IPS-NIHi11 (cell line): Measurements from ENCODE around the gene ABCB4.

Experiments
- DNase-seq: peaks from one replicate; pipeline ENCODE4 v3.0.0; 2012; ENCODE audit warnings: mixed read lengths, low spot score

The ABCB4 gene

DNA sequence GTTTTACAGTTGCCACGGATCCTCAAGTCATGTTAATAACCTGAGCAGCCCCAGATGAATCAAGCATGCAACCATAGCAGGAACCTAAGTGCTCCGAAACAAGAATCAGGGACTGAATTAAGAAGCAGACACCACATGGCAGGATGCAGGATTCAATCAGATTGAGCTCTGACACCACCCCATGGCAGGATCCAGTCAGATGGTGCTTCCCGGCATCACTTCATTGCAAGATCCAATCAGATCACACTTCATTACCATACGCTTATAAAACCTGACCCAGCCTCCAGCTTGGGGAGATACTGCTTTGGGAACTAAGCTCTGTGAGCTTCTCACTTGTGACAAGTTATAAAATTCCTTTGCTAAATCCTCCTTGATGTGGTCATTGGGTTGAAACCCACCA is 55.3 kb downstream of the ABCB4 start:
- DNase-seq = no peak

DNA sequence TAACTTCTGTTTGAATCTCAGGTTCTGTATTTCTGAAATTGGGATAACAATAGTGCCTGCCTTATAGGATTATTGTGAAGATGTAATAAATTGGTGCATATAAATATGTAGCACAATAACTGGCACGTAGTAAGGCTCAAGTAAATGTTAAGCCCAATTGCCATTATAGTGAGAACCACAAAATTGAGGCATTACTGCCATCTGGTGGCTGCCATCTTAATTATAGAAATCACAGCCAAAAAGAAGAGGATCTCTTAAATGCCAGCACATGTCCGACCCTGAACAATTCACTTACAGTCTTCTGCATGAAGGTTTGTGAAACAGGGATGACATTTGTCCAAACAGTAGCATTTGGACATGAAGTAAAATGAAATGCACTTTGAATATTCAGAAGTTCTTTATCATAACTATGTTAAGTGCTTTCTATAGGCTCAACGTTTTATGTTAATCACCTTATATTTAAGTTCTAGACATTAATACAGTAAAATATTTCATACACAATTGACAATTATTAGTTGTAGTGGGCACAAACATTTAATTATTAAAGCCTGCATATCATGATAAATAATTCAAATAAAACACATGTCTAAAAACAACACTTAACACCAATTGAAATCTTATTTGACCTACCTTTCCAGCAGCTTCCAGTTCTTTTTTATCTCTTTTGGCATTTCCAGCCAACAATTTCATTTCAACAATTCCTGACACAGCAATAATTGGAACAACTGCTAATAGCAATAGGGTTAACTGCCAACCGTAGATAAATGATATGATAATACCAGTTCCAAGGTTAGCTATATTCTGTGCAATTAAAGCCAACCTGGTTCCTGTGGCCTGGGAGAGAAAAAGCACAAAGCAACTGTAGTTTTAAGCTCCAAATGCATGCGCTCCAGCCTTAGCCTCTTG is 58.5 kb downstream of the ABCB4 start:
- DNase-seq = peak; percentile 42

DNA sequence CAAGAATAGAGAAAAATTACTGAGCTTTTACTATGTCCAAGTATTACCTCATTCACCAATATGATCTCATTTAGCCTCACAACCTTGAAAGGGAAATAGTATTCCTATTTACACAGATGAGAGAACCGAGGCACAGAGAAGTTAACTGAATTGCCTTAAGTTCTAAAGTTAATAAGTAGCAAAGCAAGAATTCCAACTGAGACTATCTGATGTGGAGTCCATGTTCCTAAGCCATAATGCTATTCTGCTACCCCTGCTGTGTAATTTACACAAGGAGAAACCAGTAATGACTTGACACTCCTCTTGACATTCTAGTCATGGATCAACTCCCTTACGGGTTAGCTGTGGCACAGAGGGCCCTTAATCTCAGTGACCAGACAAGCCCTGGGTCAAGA is 60.7 kb downstream of the ABCB4 start:
- no peak for DNase-seq

DNA sequence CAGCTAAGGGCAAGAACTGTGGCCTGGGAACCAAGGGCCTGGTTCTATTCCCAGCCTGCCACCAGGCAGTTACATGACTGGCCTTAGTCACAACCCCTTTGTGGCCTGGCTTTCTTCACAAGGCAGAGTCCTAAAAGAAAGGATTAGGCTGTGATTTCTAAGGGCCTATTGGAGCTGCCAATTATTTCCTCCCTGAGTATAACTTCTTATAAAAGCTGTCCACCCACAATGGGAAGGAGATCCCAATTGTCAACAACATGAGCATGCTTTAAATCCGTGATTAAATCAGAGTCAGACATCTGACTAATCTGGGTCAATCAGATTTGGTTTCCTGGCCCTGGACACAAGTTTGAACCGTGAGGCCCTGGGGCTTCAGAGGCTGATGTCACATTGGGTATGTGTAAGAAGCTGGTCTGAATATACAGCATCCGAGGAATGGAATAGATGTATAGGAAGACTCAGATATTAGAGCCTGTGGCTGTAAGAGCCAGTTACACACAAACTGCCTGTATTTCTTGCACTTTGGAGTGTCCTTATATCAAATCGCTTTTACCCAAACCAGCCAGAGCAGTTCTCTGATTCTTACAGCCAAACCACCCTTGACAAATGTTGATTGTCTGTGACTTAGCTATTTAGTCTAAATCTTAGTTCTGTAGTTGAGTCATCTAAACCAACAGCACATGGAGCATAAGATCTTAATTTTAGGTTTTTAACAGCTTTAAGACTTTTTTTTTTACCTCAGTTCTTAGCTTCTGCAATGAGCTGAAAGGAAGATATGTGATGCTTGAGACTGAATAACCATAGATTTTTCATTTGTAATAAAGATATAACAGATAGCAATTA is 61.3 kb downstream of the ABCB4 start:
- no peak for DNase-seq

DNA sequence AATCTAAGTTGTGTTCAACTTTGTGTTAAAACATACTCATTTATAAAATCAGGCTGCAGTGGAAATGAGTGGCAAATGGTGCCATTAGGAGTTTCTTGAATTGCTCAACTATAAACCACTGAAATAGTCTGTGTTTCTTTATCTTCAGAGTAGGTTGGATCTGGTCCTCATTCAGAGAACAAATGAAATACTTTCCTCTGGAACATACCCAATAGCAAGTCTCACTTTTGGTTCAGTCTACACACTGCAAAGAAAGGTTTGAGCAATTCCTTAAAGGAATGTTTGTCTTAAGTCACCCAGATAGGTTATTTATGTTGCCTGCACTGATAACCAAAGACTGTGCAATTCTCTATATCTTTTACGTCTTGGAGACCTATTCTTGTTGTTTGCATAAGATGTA is 62.5 kb downstream of the ABCB4 start:
- DNase-seq = no peak

DNA sequence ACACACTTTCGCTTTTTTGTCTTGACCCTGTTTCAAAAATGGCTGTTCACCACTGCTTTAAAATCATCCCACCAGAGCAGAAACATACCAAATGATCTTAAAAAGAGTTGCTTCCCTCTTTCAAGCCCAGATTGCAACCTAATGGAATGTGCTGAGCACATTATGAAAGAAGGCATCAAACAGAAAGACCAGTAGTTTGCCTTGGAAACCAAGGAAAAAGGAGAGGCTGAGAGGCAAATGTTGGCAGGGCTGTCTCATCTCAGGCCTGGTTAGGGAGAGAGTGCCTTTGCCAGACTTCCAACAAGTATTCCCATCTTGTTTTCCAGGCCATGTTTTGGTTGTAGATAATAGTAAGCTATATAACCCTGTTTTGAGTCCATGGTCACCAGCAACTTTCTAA is 64.3 kb downstream of the ABCB4 start:
- DNase-seq = no peak

DNA sequence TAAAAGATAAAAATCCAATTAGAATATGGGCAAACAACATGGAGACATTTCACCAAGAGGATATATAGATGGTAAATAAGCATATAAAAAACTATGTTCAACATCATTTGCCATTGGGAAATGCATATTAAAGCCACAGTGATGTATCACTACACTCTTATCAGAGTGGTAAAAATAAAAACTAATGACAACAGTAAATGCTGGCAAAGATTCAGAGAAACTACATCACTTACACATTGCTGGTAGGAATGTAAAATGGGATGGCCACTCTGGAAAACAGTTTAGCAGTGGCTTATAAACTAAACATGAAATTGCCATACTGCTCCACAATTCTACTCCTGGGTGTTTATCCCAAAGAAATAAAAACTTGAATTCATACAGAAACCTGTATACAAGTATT is 70.8 kb downstream of the ABCB4 start:
- no peak for DNase-seq

DNA sequence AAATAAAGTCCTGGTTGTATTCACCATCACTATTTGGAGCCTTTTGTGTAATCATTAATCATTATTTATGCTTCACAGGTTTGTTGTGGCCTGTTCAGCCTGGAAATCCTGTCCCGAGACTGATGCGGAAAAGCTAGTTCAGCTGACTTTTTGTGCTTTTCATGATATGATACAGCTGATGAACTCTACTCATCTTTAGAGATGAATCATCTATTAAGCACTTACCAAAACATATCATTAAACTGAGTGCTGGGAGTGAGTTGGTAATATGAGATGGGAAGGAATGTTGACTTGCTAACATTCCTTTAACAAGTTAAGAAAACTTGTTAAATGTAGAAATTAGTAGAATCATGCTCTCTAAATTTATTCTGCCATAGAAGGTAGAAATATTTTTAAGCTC is 77.0 kb downstream of the ABCB4 start:
- no peak for DNase-seq

DNA sequence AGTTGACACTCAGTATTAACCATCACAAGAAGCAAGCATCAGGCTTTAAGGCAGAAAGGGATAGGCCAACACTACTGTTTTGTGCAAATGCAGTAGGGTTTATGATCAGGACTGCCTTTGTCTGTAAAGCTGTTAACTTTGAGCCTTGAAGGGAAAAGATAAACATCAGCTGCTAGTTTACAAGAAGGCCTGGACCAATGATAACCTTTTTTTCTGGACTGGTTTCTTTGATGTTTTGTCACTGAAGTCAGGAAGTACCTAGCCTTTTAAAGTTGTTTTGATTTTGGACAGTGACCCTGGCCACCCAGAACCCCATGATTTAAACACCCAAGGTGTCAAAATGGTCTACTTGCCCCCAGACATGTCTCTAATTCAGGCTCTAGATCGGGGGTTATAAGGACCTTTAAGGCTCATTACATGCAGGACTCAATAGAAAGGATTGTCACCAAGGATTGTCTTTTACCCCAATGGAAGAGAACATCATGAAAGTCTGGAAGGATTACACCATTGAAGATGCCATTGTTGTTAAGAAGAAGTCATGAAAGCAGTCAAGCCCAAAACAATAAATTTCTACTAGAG is 79.9 kb downstream of the ABCB4 start:
- DNase-seq = no peak

DNA sequence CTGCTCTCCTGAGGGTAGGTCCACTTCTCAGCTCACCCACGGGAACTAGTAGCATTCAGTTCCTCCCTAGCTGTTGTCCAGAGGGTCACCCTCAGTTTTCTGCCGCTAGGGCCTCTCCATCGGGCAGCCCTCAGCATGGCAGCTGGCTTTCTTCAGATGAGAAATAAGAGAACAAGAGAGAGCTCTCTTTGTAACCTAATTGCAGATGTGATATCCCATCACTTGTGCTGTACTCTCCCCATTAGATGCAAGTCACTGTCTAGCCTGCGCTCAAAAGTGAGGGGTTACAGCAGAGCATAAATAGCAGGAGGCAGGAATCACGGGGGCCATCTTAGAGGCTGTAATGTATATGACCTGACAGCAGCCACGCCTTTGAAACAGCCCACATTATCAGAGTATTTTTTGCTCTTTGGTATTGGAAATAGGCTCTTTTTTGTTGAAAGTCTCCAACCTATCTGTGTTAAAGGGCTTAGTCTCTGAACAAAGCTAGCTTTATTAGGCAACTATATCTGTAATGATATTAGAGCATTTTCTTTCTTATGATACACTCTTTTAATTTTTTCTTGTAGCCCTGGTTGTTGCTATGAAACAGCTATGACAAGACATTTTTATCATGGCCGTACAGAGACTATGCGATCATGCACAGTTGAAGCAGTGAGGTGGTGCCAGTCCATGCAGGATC is 84.3 kb downstream of the ABCB4 start:
- DNase-seq = no peak

DNA sequence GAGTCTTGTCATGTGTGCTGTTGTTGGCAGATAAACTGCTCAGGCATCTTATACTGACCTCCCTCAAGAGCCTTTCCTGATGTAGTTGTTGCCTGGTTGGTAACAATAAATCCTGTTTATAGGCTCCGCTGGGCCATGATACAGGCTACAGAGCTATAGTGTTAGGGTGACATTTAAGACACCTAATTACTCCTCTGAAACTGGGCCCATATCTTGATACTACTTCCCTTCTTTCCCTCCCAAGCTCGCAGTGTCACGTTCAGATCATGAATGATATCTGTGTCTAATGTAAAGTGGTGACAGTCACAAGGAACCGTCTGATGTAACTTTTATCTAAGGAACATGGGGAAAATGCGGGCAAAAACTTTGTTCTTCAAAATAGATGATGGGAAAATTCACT is 94.6 kb downstream of the ABCB4 start:
- DNase-seq = no peak

DNA sequence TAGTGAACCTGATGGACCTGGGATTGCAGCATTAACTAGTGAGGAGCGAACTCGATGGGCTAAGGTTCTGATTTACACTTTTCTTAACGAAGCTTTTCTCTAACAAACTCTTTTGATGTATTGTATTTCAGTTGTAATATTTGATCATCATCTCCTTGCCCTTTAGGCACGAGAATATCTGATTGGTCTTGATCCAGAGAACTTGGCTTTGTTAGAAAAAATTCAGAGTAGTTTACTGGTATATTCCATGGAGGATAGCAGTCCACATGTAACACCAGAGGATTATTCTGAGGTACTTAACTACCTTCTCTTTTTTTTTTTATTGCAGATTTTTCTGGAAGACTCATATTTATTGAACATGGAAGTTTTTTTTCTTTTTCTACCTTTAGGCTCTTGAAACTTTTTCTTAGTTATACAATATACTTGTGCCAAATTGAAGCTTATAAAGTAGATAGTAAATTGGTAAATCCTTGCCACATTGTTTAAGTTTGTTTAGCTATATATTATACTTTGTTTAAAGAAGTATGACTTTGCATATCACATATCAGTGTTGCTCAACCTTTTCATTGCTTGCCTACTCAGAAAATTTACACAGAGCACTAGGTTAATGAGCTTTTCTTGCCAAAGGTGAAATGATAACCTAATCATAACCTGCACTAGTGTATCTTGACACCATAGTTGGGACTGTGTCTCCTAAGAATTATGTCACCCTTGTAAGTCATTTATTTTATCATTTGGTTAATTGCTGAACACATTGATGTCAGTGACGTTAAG is 99.6 kb downstream of the ABCB4 start:
- no peak for DNase-seq

DNA sequence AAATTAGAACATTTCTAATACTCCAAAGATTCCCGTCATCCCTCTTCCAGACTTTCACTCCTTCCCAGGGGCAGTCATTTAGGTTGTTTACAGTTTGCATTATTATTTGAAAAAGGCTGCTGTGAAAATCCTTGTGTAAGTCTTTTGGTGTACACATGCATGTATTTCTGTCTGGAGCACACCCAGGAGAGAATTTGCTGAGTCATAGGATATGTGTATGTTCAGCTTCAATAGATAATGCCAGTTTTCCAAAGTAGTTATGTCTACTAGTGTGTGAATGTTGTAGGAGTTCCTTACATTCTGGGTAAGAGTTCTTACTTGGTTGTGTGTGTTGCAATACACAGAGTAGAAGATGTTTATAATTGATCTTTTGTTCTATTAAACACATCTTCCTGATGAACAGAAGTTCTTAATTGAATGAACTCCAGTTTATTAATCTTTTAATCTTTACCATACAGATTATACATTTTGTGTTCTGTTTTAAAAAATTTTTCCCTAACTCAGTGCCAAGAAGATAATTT is 104.8 kb downstream of the ABCB4 start:
- DNase-seq = no peak

DNA sequence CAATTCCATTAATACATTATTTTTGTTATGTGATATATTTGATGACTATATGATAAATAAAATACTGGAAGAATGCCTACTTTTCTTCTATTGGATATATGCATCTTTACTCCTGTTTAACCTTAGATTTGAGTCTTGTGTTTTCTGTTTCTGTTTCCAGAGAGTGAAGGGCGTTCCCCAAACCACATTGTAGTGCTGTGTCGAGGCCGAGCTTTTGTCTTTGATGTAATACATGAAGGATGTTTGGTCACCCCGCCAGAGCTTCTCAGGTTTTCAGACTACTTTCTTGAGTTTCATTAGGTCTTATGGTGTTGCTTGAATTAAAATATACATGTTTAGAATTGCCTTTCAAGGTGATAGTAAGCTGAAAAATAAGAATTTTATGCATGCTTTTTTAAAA is 106.3 kb downstream of the ABCB4 start:
- DNase-seq = no peak

DNA sequence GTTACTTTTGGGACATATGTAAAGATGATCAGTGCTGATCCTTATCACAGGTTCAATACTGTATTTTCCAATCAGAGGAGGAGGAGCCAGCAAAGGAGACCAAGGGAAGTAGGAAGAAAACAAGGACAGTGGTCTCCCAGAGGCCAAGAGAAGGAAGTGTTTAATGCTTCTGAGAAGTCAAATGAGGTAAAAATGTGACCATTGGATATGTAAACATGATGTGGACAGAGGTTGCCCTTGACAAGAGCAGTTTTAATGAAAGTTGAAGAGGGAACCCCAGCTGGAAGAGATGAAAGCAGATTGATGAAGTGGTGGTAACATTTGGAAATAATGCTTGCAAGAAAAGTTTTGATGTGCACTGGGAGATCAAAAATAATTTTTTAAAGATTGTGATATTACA is 111.2 kb downstream of the ABCB4 start:
- no peak for DNase-seq

DNA sequence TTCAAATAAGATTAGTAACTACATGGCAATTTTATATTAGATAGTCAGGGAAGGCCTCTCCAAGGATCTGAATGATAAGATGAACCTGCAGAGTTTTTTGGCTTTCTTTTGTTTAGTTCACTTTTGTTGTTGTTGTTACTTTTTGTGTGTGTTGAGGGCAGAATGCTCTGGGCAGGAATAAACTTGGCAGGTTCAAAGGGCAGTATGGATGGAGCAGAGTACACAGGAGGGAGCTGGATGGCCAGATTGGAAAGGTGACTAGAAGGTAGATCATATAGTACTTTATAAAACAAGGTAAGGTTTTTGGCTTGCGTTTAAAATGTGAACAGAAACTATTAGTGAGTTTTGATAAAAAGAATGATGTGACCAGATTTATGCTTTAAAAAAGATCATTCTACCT is 112.1 kb downstream of the ABCB4 start:
- DNase-seq = no peak

DNA sequence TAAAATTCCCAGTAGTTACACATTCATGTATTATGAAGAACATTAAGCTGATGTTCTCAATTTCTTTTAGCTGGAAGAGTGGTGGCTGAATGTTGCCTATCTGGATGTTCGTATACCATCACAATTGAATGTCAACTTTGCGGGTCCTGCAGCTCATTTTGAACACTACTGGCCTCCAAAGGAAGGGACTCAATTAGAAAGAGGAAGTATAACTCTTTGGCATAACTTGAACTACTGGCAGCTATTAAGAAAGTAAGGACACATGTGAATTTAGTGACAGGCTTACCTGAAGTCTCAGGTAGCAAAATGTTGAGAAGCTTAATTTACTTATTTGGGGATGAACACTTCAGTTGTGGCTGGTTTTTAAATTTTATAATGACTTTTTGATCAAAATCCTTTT is 114.2 kb downstream of the ABCB4 start:
- no peak for DNase-seq

DNA sequence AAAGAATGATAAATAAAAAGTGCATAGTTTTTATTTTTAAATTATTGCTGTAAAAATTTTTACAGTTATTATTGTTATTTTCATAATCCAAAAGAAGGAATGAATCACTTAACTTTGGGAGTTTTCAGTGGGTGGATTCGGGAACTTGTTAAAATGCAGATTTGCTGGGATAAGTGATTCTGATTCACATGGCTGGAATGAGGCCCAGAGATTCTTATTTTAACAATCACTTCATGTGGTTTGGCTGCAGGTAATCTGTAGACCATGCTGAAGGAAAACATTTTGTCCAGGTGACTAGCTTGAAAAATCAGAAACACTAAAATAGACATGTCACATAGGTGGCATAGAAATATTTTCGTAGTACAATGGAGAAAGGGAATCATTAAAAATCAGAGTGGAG is 116.1 kb downstream of the ABCB4 start:
- DNase-seq = no peak

DNA sequence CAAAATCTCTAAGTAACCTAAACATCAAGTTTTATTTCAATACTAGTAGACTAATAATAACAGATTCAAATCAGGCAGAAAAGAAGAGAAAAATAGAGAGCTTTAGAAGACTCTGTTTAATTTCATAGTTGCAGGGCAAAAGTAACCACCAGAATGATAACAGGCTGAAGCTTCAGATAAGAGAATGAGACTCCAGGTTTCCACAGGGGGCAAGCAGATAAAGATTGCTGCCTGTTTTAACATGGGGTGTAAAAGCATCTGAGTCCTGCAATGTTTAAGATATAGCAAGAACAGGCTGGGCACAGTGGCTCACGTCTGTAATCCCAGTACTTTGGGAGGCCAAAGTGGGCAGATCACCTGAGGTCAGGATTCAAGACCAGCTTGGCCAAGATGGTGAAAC is 119.0 kb downstream of the ABCB4 start:
- no peak for DNase-seq

DNA sequence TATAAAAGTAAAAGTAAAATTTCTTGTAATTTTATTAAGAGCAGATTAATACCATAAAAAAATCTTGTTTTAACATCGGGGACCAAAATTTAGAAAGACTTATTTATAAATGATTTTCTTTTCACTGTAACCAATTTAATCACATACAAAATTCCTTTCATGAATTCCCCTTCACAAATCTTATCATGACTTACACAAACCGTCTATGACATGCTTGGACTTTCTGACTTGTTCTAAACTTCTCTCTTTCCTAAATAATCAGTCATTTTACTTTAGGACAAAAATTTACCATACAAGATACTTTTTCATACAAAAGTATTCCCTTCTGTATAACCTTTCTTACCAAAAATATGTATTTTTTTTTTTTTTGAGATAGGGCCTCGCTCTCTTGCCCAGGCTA is 120.7 kb downstream of the ABCB4 start:
- no peak for DNase-seq
